ENCODE data around the gene SND1. TPM values are rescaled to one million over a fixed set of nuclear protein-coding genes. Genes with fewer than 3 reads are reported as not detected.
"Not testable (repeated sequence)": the region's sequence is repeated elsewhere in the genome, so short reads cannot be mapped to it uniquely, and the experiment has no call there.

SND1 gene
- total RNA-seq, 5 donors from 2014 or later (not counting 1 experiment from before 2014, with no cell fraction given), result 137 to 187 (median 154) TPM

GRCh38 chr7:127902753-127903152, 250.8 kb downstream of the SND1 start:
- CTCF ChIA-PET; H3K27me3 ChIP-seq (replicated peaks in 1 of 2; ENCODE audit: control insufficient read depth in 2 of 2, extremely low read depth in 1 of 2, insufficient read depth in 2 of 2, low read length in 1 of 2); H3K9me3 Mint-ChIP-seq; H3K4me3 Mint-ChIP-seq; ATAC-seq (replicated peaks in 1 of 4); DNase-seq; H3K4me3 ChIP-seq (ENCODE audit: control insufficient read depth in 1 of 2, extremely low read depth in 1 of 2, low read length in 1 of 2); H3K27me3 Mint-ChIP-seq; H3K27ac ChIP-seq (ENCODE audit: low read length); POLR2A ChIA-PET; H3K9me3 ChIP-seq; H3K27ac Mint-ChIP-seq; H3K36me3 ChIP-seq (ENCODE audit: control insufficient read depth in 2 of 2, extremely low read depth in 1 of 2, insufficient read depth in 1 of 2, low read length in 1 of 2); H3K4me1 ChIP-seq (ENCODE audit: control insufficient read depth in 1 of 2, extremely low read depth in 1 of 2, insufficient read depth in 2 of 2, low read length in 2 of 2): not testable (repeated sequence)
- peaks cover 39 to 57% (median 53%) of the 10 kb centered on the region in 3 donors for H3K4me1 Mint-ChIP-seq
- WGBS (ENCODE audit: insufficient coverage), result no CpG with 5 or more reads among the region's 6 CpGs
- H3K36me3 Mint-ChIP-seq, result peaks cover 32% of the 10 kb centered on the region

DNA sequence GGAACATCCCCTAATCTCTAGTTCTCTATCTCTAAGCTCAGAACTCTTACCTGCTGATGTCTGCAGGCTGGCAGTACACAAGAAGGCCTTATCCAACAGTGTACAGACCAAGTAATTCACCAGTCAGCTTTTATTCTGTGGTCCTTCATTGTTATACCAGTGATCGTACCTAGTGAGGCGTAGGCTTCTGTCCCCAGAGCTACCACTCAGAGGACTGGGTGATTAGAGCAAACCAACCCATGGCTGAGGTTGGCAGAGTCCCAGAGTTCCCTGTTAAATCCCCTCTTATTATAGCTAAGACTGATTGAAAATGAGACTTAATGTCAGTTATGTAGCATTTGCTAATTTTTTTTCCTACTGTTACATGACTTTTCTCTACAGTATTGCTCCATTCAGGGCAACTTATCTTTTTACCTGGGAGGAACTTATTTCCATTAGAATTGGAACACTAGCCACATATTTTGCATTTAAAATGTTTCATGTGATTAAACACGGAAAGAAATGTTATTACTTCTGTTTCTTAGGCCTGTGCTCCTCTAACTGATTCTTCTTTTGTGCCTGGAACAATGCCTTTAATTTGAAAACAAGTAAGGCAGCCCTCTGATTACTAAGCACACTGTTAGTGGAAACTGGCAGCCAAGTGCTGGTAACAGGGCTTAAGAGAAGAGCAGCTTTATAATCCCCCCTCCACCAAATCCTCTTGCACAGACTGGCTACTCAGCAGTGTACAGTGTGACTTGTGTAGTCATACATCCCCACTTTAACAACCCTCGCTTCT, 252.1 kb downstream of the SND1 start:
- H3K4me1 ChIP-seq (ENCODE audit: control insufficient read depth in 1 of 2, extremely low read depth in 1 of 2, insufficient read depth in 2 of 2, low read length in 2 of 2), result peaks cover 5 to 6% of the 10 kb centered on the region in 2 experiments
- no peaks in the 10 kb centered on the region for H3K27me3 ChIP-seq (replicated peaks in 1 of 2; ENCODE audit: control insufficient read depth in 2 of 2, extremely low read depth in 1 of 2, insufficient read depth in 2 of 2, low read length in 1 of 2)
- peak overlapping the region in 1 of 2 donors; percentile 13 for H3K27ac Mint-ChIP-seq
- H3K36me3 ChIP-seq (ENCODE audit: control insufficient read depth in 2 of 2, extremely low read depth in 1 of 2, insufficient read depth in 1 of 2, low read length in 1 of 2), result peaks cover 0 to 9% of the 10 kb centered on the region in 2 donors
- H3K27me3 Mint-ChIP-seq, result no peaks in the 10 kb centered on the region
- H3K4me3 Mint-ChIP-seq, result no peak overlapping the region
- WGBS (ENCODE audit: insufficient coverage), result 90% methylated on average over 2 of the region's 4 CpGs
- no peaks in the 10 kb centered on the region for H3K9me3 Mint-ChIP-seq
- DNase-seq (no peak), ATAC-seq (replicated peaks in 1 of 4) (no peak)
- no peak overlapping the region for H3K4me3 ChIP-seq (ENCODE audit: control insufficient read depth in 1 of 2, extremely low read depth in 1 of 2, low read length in 1 of 2)
- ChIA-PET POLR2A (no interaction called here), CTCF (no interaction called here)
- peaks cover 41 to 56% (median 53%) of the 10 kb centered on the region in 3 donors for H3K4me1 Mint-ChIP-seq
- no peaks in the 10 kb centered on the region for H3K9me3 ChIP-seq
- H3K36me3 Mint-ChIP-seq, result peaks cover 41% of the 10 kb centered on the region
- H3K27ac ChIP-seq (ENCODE audit: low read length), result no peak overlapping the region

DNA sequence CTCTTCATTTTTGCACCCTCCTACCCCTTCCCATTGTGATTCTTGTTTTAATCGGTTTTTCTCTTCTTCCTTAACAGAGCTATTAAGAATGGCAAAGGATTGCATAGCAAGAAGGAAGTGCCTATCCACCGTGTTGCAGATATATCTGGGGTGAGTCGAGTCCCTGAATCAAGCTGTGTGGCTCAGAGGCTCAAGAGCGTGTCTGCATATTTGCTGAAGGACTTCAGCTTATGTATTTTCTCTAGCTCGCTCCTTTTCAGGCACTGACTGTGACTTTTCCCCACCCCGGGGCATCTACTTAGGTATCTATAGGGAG, 252.6 kb downstream of the SND1 start:
- 71% methylated on average over 2 of the region's 6 CpGs for WGBS (ENCODE audit: insufficient coverage)
- peak overlapping the region in 1 of 2 donors; percentile 13 for H3K27ac Mint-ChIP-seq
- Histone ChIP-seq H3K4me1 (ENCODE audit: control insufficient read depth in 1 of 2, extremely low read depth in 1 of 2, insufficient read depth in 2 of 2, low read length in 2 of 2) (peaks cover 5 to 6% of the 10 kb centered on the region in 2 experiments), H3K27ac (ENCODE audit: low read length) (no peak overlapping the region), H3K36me3 (ENCODE audit: control insufficient read depth in 2 of 2, extremely low read depth in 1 of 2, insufficient read depth in 1 of 2, low read length in 1 of 2) (peaks cover 0 to 9% of the 10 kb centered on the region in 2 donors), H3K9me3 (no peaks in the 10 kb centered on the region), H3K4me3 (ENCODE audit: control insufficient read depth in 1 of 2, extremely low read depth in 1 of 2, low read length in 1 of 2) (no peak overlapping the region), H3K27me3 (replicated peaks in 1 of 2; ENCODE audit: control insufficient read depth in 2 of 2, extremely low read depth in 1 of 2, insufficient read depth in 2 of 2, low read length in 1 of 2) (no peaks in the 10 kb centered on the region)
- ChIA-PET CTCF (no interaction called here), POLR2A (interaction anchor here in 1 of 2 donors (0.5 to 1.1 kb wide), 2 partner anchors 12 to 595 kb away, joined by 3 read pairs; no protein-coding TSS in a partner anchor)
- peaks cover 41 to 51% (median 48%) of the 10 kb centered on the region in 3 donors for H3K4me1 Mint-ChIP-seq
- no peak overlapping the region for H3K4me3 Mint-ChIP-seq
- no peaks in the 10 kb centered on the region for H3K9me3 Mint-ChIP-seq
- no peaks in the 10 kb centered on the region for H3K27me3 Mint-ChIP-seq
- ATAC-seq (replicated peaks in 1 of 4) (no peak), DNase-seq (no peak)
- peaks cover 37% of the 10 kb centered on the region for H3K36me3 Mint-ChIP-seq

DNA sequence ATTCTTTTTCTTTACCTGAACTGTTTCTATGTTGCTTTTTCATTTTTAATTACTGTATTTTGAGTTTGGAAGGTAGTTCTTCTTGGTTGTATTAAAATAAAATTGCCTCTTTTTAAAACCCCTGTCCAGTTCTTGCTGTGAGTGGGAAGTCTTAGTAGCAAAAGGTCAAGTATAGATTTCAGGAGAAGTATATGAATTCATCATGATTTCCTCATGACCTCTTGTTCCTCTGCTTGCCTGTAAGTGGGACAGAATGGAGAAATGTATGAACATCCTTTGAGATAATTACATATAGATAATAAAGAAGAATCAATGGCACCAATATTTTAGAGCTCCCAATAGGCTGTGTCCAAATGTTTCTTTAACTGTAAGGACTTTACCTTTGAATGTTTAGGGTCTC, 253.0 kb downstream of the SND1 start:
- Mint-ChIP-seq H3K27ac (no peak overlapping the region), H3K4me3 (no peak overlapping the region)
- H3K4me3 ChIP-seq (ENCODE audit: control insufficient read depth in 1 of 2, extremely low read depth in 1 of 2, low read length in 1 of 2), result no peak overlapping the region

DNA sequence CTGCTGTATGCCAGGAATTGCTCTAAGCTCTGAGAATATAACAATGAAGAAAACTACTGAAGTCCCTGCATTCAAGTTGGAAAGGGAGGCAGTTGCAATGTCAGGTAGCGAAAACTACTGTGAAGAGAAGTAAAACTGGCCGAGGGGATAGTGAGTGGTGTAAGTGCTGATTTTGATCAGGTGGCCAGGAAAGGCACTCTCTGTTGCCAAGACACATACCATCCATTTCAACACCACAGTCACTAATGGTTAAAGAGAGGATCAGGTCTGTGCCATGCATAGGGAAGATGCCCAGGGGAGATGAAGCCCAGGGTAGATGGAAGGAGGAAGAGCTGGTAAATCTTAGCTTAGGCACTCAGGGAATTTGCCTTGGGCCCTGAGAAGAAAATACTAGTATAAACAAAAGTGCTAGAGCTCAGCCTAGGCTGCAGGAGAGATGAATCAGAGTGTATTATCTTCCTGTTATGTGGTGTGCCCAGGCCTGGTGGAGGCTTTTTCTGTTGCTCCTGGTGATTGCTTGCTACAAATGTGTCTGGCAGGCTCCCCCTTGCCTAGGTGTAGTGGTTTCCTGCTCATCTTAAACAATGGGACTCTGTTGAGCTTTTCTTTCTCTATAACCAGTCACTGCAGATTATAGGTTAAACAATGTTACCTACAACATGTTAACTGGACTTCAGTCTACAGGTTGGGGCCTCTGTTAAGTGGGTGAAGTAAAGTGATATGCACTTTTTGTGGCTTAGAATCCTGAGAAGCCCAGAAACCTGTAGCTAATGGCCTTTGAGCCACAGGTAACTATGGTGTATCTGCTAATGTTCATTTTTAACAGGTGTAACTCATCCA, 253.7 kb downstream of the SND1 start:
- Mint-ChIP-seq H3K9me3 (no peaks in the 10 kb centered on the region), H3K4me3 (no peak overlapping the region), H3K27ac (no peak overlapping the region), H3K36me3 (peaks cover 41% of the 10 kb centered on the region), H3K27me3 (no peaks in the 10 kb centered on the region), H3K4me1 (peaks cover 37 to 41% (median 40%) of the 10 kb centered on the region in 3 donors)
- Histone ChIP-seq H3K4me3 (ENCODE audit: control insufficient read depth in 1 of 2, extremely low read depth in 1 of 2, low read length in 1 of 2) (no peak overlapping the region), H3K36me3 (ENCODE audit: control insufficient read depth in 2 of 2, extremely low read depth in 1 of 2, insufficient read depth in 1 of 2, low read length in 1 of 2) (peaks cover 0 to 9% of the 10 kb centered on the region in 2 donors), H3K27me3 (replicated peaks in 1 of 2; ENCODE audit: control insufficient read depth in 2 of 2, extremely low read depth in 1 of 2, insufficient read depth in 2 of 2, low read length in 1 of 2) (no peaks in the 10 kb centered on the region), H3K27ac (ENCODE audit: low read length) (no peak overlapping the region), H3K4me1 (ENCODE audit: control insufficient read depth in 1 of 2, extremely low read depth in 1 of 2, insufficient read depth in 2 of 2, low read length in 2 of 2) (peaks cover 5 to 6% of the 10 kb centered on the region in 2 experiments), H3K9me3 (no peaks in the 10 kb centered on the region)
- ChIA-PET CTCF (no interaction called here), POLR2A (interaction anchor here in 1 of 2 donors (1.1 kb wide), 1 partner anchor 11 kb away, joined by 3 read pairs; no protein-coding TSS in a partner anchor)
- DNase-seq, result peak in 2 of 35 experiments; percentile 2 to 5
- no CpG with 5 or more reads among the region's 2 CpGs for WGBS (ENCODE audit: insufficient coverage)
- ATAC-seq (replicated peaks in 1 of 4), result peak in 2 of 4 experiments; percentile 50 to 73

More for the DNA sequence above, 253.0 kb downstream of the SND1 start:
- Mint-ChIP-seq H3K4me1 (peaks cover 41 to 47% (median 44%) of the 10 kb centered on the region in 3 donors), H3K36me3 (peaks cover 36% of the 10 kb centered on the region), H3K9me3 (no peaks in the 10 kb centered on the region), H3K27me3 (no peaks in the 10 kb centered on the region)
- ChIA-PET CTCF (no interaction called here), POLR2A (interaction anchor here in 1 of 2 donors (0.5 to 1.1 kb wide), 2 partner anchors 12 to 596 kb away, joined by 3 read pairs; no protein-coding TSS in a partner anchor)
- H3K9me3 ChIP-seq, result no peaks in the 10 kb centered on the region
- ATAC-seq (replicated peaks in 1 of 4), result no peak
- peaks cover 5 to 6% of the 10 kb centered on the region in 2 experiments for H3K4me1 ChIP-seq (ENCODE audit: control insufficient read depth in 1 of 2, extremely low read depth in 1 of 2, insufficient read depth in 2 of 2, low read length in 2 of 2)
- peaks cover 0 to 9% of the 10 kb centered on the region in 2 donors for H3K36me3 ChIP-seq (ENCODE audit: control insufficient read depth in 2 of 2, extremely low read depth in 1 of 2, insufficient read depth in 1 of 2, low read length in 1 of 2)
- no peak for DNase-seq
- no peak overlapping the region for H3K27ac ChIP-seq (ENCODE audit: low read length)
- H3K27me3 ChIP-seq (replicated peaks in 1 of 2; ENCODE audit: control insufficient read depth in 2 of 2, extremely low read depth in 1 of 2, insufficient read depth in 2 of 2, low read length in 1 of 2), result no peaks in the 10 kb centered on the region

- H3K9me3 ChIP-seq, result no peaks in the 10 kb centered on the region
- ChIA-PET CTCF (no interaction called here), POLR2A (no interaction called here)
- Mint-ChIP-seq H3K27ac (no peak overlapping the region), H3K4me1 (peaks cover 22 to 28% (median 25%) of the 10 kb centered on the region in 3 donors), H3K4me3 (no peak overlapping the region), H3K9me3 (no peaks in the 10 kb centered on the region), H3K27me3 (no peaks in the 10 kb centered on the region), H3K36me3 (peaks cover 46% of the 10 kb centered on the region)
- WGBS (ENCODE audit: insufficient coverage), result 100% methylated on average over 1 of the region's 6 CpGs
- H3K27me3 ChIP-seq (replicated peaks in 1 of 2; ENCODE audit: control insufficient read depth in 2 of 2, extremely low read depth in 1 of 2, insufficient read depth in 2 of 2, low read length in 1 of 2), result no peaks in the 10 kb centered on the region
- peaks cover 0 to 9% of the 10 kb centered on the region in 2 donors for H3K36me3 ChIP-seq (ENCODE audit: control insufficient read depth in 2 of 2, extremely low read depth in 1 of 2, insufficient read depth in 1 of 2, low read length in 1 of 2)
- H3K27ac ChIP-seq (ENCODE audit: low read length), result no peak overlapping the region
- peaks cover 0 to 2% of the 10 kb centered on the region in 2 experiments for H3K4me1 ChIP-seq (ENCODE audit: control insufficient read depth in 1 of 2, extremely low read depth in 1 of 2, insufficient read depth in 2 of 2, low read length in 2 of 2)
- ATAC-seq (replicated peaks in 1 of 4) (no peak), DNase-seq (no peak)
- H3K4me3 ChIP-seq (ENCODE audit: control insufficient read depth in 1 of 2, extremely low read depth in 1 of 2, low read length in 1 of 2), result no peak overlapping the region
Measured at GRCh38 chr7:127907110-127908040, 255.4 kb downstream of the SND1 start.

Measured in T-cell (primary cell).